NCI-H82 (cell line): Measurements from ENCODE around the gene NUDT17.

ENCODE experiments used
- DNase-seq: peaks from one replicate; lab custom pipeline; 2025; lab: John Stamatoyannopoulos, UW

Gene NUDT17

DNA sequence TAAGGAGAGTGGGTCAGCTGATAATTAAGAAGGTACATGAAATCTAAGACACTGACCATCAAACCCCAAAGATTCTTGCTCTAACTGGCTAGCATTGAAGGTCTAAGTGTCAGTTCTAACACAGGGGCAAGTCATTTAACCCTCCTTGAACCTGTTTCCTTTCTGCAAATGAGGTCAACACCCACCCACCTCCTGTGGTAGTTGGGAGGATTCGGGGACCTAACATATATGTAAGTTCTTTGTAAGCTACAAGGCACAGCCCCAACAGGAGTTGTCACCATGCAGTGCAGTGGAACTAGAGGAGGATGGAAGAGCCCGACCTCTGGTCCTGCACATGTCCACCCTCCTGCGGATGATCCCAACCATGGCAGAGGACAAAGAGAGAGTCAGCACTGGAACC, 2.4 kb downstream of the NUDT17 start:
- no peak for DNase-seq

DNA sequence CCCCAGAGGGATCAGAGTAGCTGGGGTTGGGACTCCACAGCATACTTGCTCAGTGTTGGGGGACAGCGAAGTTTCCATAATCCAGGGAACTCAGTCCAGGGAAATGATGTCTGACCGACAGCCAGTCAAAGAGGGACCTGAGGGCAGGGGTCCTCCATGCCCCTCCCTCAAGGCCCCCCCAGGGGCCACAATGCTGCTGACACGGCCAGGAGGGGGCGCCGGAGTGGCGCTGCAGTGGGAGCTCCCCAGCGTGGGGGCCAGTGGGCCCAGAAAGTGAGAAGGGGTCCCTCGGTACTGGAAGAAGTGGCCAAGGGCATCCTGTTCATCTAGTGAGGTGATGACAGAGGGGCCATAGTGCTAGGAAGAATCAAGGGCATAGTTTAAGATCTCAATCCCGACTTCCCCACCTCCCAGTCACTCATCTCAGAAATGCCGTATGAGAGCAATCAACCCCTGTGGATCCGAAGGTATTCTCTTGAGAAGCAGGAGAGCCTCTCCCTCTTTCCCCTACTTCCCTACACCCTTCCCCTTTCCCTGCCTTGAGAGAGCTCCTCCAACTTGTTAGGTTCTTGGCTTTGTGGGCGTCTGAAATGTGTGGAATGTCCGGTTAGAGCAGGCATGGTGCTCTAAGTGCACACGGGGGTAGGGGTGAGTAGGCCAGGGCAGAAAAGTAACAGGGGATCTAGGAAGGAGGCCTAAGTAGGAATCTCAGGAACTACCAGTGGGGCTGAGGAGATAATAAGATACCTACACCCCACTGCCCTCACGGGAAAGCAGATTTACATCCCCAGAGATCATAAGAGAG, 4.1 kb downstream of the NUDT17 start:
- DNase-seq, result no peak

DNA sequence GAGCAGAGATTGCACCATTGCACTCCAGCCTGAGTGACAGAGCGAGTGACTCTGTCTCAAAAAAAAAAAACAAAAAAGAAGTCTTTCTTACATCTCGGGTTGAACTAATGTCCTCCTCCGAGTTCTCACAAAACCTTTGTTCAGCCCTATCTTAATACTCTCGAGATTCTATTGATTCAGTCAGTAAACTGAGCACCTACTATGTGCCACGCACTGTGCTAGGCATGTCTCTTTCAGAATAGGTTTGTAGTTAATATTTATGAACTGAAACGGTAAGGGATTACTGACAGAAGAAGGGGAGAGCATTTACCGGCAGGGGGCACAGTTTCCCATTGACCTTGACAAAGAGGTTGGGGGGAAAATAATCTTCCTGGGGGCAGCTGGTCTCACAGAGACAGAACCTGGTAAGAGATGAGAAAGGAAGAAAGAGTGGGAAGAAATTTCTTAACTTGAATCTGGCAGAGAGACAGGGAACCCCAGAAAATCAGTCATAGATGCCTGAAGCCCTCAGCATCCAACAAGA, 10.1 kb downstream of the NUDT17 start:
- DNase-seq, result peak; percentile 42

DNA sequence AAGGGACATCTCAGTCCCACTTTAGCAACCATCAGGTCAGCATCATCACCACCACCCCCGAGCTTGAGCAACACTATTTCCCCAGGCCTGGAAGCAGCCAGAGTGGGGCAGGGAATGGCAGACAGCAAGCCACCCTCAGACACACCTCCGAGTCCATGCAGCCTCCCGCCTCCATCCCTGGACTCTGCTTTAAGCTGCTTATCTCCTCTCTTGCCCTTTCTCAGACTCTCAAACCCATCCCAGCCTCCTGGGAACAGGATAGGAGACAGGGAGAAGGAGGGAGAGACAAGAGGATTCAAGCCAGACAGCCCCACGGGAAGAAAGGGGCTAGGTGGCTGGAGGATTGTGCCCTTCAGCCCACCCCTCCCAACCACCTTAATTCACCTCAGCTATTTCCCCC, 11.7 kb downstream of the NUDT17 start:
- peak; percentile 64 for DNase-seq

DNA sequence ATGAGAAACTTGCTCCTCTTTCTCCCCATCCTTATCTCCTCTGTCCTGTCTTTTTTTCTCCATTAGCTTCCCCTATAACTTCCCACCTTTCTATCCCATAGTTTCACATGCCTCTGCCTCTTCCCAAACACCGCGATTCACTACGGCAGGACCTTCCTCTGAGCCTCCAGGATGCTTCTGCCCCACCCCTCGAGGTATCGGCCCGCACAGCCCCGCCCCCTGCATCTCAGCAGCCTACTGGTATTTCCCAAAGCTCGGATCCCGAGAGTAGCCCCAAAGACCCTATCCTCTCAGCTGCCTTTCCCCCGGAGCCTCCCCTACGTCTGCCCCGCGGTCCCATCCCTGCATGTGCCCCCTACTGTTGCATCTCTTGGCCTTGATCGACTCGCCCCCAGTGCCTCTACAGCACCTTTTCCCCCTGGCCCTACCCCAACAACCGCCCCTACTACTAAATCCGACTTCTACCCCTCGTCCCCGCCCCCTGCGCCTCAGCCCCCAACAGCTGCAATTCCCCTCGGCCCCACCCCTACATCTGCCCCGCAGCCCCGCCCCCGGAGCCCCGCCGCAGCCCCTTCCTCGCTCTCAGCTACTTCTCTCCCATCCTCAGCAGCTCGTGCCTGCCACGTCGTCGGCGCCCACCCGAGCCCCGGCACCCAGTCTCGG, 12.9 kb downstream of the NUDT17 start:
- DNase-seq, result peak; percentile 93

DNA sequence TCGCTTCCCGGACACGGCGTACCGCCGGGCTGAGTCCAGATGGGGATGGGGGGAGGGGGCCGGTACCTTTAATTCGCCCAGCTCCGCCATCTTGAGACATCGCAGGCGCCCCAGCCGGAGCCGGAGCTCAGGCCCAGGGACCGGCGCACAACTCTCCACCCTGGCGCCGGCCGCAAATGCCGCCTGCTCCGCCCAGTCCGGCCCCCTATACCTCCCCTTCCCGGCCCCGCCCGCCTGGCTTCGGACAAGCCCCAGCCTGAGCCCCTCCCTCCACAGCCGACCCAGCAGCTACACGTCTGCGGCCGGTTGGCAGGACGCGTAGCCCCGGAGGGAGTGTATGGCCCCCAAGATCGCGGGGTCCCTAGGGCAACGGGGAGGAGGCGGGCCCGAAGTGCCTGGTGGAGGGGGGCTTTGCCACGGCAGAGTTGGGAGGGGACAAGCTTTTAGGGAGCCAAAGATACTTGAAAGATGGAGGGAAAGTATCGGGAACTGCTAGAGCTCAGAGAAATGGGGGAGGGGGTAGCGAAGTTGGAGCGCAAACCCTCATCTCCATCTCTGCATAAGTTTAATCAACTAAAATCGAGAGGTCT, 13.6 kb downstream of the NUDT17 start, which contains the start of gene PIAS3:
PIAS3 (minus strand) TSS at position 181 of the 590 bp plus-strand sequence; CDS start at position 90, 91 bp downstream.
- DNase-seq, result peak; percentile 98

DNA sequence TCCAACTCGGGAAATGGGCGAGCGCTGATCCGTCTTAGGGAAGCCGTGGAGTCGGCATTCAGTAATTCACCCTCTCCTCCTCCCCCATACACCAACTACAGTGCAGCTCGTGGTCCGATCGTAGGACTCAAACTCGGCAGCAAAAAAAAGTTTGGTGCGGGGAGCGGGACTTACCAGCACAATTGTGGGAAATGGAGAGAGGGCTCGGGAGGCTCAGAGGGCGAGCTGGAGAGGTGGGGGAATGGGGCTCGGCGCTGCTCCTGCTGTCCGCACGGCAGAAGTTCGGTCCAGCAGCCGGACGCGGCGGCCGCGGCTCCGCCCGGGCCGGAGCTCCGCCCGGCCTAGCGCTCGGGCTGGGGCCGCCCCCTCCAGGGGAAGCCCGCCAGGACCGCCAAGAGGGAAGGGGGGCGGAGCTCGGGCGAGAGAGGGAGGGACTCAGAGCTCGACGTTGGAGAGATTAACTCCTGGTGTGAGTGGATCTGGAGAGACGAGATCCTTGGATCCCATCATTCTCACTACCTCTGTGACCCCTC, 14.1 kb downstream of the NUDT17 start:
- peak; percentile 97 for DNase-seq

DNA sequence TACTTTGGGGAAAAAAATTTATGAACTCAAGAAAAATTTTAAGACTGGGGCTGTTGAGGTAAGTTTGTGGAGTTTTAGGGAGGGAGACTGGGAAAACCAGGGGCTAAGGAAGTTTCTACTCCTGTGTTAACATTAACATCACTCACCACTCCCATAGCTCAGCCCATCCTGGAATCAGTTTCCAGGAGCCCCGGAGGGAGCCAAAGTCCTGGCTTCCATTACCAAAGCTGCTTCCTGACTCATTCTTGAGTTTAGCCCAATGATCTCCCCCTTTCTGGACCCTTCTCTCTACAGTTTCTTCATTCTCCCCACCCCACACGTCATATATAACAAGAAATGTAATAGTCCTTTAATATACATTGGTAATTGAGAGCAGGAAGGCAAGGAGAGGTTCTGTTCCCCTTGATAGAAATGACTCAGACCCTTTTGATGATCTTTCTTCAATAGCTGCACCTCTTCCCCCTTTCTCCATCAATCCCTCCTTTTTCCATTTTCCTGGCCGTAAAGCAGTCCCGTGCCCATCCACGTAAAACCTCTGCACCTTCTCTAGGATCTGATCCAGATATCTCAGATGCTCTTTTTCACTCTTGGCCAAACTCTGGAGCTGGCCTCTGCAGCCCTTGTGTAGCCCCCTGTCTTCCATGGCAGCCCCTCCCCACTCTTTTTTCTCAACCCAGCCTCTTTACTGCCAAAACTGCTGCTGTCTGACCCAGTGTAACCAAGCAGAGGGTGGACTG, 18.0 kb downstream of the NUDT17 start:
- DNase-seq, result no peak

DNA sequence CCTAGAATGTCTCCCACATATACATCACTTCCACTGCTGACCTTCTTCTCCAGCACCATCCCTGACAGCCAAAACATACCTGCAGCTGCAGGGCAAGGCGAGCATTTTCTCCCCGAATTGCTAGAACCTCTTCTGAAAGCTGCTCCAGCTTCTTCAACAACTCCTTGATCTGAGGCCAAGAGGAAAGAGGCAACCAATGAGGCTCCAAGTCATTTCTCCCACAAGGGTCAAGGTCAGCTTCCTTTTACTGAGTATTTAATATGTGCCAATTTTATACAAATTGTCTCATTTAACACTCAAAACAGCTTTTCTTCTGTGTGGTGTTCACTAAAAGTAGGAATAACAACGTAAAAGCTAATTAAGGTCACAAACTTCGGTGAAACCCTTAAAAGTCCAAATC, 22.8 kb downstream of the NUDT17 start:
- no peak for DNase-seq

DNA sequence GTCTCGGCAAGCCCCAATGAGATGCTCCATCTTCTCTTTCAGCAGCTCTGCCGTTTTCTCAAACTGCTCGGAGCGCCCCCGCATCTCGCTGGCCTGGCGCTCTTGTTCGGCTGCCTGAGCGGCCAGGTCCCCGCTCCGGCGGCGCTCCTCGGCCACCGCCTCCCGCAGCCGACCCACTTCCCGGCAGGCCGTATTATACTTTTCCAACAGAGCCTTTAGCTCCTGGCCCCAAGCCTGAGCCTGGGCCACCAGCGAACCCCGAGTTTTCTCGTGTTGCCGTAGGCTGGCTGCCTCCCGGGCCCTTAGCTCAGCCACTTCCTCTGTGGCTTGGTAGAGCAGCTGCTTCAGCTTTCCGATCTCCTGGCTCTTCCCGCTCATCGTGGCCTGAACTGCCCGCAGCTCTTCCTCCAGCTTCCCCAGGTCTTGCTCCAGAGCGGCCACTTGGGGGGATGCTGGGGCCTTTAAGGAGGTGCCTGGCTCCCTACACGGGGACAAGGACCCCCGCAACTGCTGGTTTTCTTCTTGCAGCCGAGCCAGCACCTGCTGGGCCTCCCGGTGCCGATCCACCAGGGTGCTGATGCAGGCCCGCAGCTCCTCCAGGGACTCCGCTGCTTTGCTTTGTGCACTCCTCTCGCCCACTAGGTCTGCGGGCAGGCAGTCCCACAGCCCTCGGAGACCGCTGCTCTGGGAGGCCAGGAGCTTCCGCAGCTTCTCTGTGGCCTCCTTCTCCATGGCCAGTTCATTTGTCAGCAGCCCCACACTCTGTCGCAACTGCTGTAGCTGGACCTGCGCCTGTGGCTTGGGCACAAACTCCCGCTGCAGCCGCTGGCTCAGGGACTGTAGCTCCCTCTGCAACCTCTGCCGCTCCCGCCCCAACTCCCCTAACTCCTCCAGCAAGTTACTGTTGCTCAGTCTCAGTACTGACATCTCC, 26.8 kb downstream of the NUDT17 start:
- DNase-seq, result no peak

DNA sequence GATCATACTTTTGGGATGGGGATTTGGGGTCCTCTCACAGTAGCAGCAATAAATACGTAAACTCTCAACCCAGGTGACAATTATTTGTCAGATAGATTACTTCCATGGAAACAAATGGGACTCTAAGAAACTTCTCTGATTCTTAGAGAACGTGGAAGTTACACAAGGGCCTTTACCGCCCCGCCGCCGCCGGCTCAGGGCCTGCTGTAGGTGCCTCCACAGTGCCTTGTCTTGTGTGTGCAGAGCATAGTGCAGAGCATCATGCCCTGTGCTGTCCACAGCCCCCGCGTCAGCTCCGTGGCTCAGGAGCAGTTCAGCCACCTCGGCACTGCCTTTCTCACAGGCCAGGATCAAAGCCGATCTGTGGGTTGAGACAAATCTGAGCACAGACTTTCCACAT, 29.2 kb downstream of the NUDT17 start:
- no peak for DNase-seq

DNA sequence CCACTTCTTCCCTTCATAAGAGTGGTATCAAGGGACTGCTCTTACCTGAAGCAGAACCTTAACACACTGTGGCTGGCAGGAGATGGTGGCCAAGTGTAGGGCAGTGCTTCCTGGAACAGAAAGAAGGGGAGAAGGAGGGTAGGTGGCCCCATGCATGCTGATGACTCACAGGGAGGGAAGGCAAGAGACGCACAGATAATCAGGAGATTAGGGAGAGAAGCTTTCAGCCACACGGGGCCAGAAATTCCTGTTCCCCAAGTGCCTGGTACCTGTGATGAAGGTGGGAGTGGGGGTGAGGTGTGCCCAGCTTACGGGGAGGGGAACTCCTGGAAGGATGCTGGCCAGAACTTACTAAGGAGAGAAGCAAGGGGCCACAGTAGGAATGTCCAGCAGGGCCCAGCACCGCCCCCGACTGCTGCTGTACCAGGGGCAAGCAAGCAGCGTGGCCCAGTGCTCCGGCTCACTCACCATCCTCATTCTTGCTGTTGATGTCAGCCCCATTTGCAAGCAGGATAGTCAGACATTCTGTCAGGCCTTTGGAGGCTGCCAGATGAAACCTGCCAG, 32.6 kb downstream of the NUDT17 start:
- DNase-seq, result no peak

DNA sequence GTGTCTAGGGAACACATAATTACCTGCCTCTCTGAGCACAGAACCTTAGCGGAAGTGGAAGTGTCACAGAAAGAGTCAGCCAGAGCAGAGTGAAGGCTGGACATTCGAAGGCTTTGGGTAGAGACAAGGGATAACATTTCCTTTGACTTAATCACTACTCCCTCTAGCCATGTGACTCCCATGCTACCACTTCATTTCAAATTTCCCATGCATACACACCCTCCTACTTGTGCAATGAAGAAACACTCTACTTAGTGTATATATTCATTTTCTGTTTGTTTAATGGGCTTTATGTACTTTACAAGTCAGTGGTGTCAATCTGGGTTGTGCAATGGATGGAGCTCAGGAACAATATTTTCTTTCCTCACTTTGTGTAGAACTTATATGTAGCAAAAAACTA, 33.3 kb downstream of the NUDT17 start:
- DNase-seq, result no peak

DNA sequence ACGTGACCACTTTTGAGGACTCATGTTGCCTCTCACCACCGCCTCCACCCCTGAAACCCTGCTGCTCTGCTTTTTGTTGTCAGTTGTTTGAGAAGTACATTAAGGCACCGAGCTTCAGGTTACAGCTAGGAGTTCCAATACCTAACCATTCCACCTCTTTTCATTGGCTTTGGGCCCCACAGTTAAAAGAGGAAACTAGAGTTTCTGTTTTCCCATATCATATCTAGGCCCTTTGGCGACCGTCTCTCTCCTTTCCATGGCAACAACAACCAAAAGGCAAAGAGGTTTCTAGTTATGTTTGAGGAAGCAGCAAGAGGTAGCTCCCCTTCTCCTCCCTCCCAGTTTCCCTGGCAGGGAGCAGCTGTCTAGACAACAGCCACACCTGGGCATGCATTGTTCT, 34.3 kb downstream of the NUDT17 start:
- DNase-seq, result no peak

DNA sequence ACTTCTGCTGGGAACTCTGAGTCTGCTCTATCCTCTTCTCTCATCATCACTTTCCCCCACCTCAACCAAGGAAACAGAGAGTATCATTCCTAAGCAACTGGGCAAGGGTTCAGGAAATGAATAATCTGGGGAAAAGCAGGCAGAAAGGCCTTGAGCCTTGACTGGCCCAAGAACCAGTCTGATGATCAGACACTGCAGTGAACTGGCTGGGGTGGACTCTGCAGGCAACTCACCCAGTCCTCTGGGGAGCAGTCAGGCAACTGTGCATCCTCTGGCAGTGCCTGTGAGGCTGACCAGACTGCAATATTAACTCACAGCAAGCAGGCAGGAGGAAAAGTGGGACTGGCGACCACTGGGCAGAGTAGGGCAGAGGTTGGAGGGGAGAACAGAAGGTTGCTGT, 39.2 kb downstream of the NUDT17 start:
- DNase-seq, result no peak

DNA sequence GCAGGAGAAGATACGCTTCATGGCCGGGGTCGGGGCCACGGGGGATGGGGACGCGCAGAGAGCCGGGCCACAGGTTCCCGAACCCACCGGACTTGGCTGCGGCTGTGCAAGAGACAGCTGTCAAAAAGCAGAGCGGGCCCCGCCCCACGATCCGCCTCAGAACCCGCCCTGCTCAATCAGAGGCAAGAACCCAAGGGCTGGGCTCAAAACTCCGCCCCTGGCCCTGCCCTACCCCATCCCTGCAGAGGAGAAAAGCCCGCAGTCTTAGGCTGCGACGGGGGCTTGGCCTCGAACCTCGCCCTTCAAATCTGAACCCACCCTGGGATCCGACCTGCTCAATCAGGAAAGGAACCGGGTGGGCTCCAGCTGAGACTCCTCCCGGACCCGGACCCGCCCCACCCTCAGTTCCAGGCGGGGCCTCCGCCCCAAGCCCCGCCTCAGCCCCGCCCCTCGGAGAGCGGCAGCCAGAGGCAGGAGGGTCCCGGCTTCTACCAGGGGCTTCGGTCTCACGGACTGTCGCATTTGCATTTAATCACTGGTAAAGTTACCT, 40.4 kb downstream of the NUDT17 start, which contains the start of gene ANKRD35:
ANKRD35 (minus strand) TSS at position 129 of the 550 bp plus-strand sequence; CDS start at position 21, 108 bp downstream.
- peak; percentile 94 for DNase-seq

DNA sequence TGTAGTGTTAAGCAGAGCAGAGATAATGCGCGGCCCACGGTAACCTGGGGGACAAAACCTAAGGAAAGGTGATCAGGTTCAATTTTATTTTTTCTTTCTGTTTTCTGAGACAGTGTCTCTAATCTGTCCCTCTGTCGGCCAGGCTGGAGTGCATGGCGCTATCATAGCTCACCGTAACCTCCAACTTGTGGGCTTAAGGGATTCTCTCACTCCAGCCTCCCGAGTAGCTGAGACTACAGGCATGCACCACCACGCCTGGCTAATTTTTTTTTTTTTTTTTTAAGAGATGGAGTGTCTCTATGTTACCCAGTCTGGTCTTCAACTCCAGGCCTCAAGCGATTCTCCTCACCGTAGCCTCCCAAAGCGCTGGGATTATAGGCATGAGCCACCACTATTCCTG, 41.0 kb downstream of the NUDT17 start:
- DNase-seq, result no peak

DNA sequence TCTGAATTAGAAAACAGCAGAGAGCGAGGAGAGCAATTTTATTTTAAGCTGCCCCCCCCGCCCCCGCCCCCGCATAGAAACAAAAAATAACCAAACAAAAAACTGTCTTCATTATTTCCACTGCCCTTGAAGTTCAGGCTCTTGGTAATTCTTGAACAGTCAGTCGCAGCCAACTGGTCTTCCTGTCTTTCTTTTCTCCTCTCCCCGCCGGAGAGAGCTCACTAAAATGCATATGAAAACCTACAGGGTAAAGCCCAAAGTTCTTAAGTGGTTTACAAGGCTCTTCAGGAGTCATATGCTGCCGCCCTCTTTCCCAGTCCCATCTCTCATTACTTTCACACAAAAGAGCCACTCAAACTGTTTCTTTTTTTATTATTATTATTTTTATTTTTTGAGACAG, 41.4 kb downstream of the NUDT17 start:
- no peak for DNase-seq

DNA sequence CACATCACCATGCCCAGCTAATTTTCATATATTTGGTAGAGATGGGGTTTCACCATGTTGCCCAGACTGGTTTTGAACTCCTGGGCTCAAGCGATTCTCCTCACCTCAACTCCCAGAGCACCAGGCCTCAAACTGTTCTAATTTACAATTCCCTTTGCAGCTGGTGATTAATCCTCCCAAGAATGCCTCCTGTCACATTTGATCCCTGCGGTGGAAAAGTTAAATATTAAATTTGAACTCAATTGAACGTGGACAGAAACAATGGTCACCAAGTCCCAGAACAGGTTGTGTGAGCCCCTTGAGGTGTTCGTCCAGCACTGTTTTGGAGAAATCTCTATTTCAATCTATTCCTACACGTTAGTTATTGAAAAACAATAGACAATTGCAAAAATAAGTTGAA, 42.2 kb downstream of the NUDT17 start:
- DNase-seq, result peak; percentile 26

DNA sequence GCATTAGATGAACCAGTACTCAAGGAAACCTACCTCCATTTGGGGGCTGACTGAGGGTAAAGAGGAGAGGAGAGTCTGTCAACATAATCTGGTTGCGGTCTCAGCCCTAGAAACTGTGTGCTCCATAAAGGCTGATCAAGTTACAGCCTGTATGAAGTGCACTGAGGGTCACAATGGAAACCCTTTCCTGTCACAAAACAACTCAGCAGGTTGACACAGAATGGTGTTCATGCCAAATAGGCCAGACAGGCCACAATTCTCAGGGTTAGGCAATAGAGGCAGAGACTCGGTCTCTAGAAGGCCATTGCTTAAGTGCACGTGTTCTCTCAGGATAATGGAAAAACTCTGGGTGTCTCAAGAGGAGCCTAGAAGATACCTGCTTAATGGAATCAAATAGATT, 44.3 kb downstream of the NUDT17 start:
- peak; percentile 37 for DNase-seq
